Measurements from ENCODE around the gene SAPCD1. TPM values are rescaled to one million over a fixed set of nuclear protein-coding genes. Genes with fewer than 3 reads are reported as not detected.
"Not testable (repeated sequence)": the region's sequence is repeated elsewhere in the genome, so short reads cannot be mapped to it uniquely, and the experiment has no call there.

SAPCD1 gene
- total RNA-seq, 1 experiment from 2014 or later = 1.7 TPM

DNA sequence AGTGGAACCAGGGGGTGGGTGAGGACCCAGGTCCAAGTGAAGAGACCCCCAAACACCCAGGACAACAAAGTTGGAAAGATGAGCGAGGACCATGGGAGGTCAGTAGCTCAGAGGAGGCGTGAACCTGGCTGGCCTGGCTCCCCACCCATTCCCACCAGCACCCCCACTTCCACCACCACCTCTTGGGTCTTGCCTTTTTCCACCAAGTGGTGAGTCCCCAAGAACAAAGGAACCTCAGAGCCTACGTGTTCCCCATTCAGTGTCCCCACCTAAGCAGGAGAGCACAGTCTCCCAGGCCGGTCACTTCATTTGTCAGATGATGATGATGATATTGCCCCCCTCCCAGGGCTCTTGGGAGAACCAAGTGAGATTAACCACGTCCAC, 15.2 kb downstream of the SAPCD1 start:
- DNase-seq (ENCODE audit: low read depth) = no peak

DNA sequence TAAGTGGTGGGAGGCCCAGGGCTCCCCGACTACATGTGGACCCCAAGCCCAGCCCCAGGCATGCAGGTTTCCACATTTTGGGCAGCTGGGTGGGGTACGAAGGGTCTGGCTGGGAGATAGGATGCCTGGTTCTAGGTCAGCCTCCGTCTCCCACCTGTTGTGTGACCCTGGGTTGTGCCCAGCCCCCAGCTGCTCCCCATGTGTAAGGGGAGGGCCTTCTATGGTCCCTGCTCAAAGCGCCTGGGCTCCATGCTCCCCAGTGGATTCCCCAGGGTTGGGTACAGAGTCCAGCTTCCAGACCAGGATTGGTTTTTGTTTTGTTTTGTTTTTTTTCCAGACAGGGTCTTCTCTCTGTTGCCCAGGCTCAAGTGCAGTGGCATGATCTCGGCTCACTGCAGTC, 15.7 kb downstream of the SAPCD1 start:
- no peak for DNase-seq (ENCODE audit: low read depth)

DNA sequence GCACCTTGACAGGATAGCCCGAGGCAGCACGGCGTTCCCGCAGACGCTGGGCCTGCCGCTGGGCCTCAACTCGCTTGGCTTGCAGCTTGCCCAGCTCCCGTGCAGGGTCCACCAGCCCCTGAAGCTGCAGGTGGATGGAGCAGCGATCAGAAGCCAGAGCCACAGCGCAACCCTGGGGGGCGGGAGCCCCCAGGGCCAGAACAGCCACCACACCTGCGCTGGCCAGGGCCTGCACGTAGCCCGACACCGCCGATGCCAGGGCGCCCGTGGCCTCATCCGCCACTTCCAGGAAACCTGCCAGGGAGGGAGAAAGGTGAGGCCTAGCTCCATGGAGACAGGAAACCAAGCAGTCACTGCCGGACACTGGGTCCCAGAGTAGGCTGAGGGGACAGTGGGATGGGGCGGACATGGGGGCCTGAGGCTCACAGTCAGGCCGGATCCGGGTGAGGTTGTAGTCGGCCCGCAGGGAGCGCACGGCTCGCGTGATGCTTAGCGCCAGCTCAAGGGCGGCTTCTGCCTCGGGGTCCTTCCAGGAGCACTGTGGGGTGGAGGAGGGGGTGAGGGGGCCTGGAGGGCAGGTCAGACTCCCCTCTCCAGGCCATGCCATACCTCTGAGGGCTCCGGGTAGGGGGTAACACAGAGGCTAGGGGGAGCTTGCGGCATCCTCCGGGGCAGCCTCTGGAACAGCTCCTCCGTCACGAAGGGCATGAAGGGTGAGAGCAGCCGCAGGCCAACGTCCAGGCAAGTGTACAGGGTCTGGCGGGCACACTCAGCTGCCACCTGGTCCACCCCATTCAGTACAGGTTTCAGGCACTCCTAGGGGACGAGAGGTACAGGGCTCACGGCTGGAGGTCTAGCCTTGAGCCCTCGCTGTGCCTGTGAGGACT, 16.8 kb downstream of the SAPCD1 start:
- no peak for DNase-seq (ENCODE audit: low read depth)

DNA sequence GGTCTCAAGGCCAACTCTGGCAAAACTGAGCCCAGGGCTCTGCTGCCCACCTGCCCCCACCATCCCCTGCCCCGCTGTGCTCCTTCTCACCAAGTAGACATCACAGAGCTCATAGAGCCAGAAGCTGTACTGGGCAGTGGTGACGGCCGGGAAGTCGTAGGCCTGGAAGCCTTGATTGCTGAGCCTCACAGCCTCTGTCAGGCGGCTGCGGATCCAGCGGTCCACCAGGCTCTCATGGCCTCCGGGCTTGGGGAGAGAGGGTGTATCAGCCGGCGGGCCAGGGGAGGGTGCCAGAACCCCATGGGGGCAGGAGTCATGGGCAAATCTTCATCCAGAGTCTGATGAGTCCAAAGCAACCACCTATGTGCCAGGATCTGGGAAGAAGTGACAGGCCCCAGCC, 17.5 kb downstream of the SAPCD1 start:
- no peak for DNase-seq (ENCODE audit: low read depth)

DNA sequence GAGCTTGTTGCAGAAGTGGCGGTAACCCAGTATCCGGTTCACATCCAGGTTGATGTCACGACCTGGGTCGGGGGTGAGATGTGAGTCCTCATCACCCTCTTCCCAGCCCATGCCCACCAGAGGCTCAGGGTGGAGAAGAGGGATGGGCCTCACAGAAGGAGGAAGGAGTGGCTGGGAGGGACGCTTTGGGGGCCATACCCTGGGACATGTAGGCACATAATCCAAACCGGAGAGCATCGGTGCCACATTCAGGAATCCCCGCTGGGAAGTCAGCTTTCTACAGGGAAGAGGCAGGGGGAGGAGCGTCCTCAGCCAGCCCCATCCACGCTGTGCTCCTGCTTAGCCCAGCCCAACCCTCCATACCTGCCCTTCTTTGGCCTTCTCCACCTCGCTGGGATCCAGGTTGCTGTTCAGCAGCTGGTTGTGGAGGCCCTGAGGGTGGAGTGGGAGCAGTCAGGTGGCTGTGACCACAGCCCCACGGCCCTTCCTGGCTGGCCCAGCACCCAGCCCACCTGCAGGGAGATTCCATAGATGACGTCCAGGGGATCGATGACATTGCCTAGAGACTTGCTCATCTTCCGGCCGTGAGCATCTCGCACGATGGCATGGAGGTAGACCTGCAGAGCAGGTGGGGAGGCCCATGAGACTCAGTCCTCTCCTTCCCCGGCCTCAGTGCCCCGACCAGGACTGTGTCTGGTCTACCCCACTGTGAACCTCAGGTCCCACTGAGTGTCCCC, 18.2 kb downstream of the SAPCD1 start:
- no peak for DNase-seq (ENCODE audit: low read depth)

DNA sequence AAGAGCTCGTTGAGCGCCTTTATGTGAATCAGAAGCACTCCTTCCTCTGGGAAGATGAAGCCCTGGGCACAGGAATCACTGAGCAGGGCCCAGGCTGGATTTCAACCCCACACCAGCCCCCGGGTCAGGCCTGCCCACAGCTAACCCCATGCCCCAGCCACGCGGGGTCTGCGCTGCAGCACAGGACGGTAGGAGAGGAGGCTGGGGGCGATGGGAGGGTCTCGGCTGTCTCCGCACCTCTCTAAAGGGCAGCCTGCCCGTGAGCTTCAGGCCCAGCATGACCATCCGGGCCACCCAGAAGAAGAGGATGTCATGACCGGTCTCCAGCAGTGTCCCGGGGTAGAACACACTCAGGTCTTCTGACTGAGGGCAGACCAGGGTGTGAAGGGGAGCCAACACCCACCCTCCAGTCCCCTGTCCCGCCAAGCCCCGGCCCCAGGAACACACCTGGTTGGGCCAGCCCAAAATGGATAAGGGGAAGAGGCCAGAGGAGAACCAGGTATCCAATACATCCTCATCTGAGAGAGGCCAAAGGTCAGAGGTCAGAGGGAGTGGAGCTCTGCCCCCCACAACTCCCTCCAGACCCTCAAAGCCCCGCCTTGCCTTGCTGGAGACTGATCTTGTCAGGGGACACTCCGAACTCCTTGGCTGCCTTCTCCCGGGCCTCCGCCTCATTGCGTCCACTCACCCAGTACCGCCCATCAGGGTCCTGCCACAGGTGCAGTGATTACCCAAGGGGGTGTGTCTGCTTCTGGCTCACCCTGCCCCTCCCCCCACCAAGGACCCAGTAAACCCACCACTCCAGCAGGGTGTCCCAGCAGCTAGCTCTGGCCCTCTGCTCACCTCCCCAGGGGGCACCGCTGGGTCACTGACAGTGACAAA, 19.0 kb downstream of the SAPCD1 start:
- DNase-seq (ENCODE audit: low read depth) = no peak

DNA sequence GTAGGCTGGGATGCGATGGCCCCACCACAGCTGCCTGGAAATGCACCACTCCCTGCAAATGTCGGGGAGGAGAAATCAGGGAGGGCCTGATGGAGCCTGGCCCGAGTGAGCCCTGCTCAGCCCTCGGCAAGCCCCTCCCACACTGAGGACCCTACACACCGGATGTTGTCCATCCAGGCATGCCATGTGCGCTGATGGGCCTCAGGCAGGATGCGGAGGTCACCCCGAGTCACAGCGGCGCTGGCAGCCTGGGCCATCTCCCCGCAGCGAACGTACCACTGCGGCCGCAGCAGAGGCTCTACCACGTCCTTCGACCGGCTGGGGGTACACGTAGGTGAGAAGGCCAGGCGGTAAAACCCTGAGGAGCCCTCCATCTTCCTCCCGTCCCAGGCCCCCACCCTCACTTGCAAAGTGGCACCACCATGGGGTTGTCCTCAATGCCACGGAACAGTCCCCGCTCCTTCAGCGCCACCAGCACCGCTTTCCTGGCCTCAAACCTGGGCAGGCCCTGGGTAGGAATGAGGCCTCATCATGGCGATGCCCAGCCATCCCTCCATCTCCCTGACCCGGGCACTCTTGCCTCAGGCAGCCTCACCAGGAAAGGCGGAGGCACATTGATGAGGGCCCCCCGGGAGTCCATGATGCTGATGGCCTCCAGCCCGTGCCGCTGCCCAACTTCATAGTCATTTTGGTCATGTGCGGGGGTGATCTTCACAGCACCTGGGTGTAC, 19.8 kb downstream of the SAPCD1 start:
- no peak for DNase-seq (ENCODE audit: low read depth)

DNA sequence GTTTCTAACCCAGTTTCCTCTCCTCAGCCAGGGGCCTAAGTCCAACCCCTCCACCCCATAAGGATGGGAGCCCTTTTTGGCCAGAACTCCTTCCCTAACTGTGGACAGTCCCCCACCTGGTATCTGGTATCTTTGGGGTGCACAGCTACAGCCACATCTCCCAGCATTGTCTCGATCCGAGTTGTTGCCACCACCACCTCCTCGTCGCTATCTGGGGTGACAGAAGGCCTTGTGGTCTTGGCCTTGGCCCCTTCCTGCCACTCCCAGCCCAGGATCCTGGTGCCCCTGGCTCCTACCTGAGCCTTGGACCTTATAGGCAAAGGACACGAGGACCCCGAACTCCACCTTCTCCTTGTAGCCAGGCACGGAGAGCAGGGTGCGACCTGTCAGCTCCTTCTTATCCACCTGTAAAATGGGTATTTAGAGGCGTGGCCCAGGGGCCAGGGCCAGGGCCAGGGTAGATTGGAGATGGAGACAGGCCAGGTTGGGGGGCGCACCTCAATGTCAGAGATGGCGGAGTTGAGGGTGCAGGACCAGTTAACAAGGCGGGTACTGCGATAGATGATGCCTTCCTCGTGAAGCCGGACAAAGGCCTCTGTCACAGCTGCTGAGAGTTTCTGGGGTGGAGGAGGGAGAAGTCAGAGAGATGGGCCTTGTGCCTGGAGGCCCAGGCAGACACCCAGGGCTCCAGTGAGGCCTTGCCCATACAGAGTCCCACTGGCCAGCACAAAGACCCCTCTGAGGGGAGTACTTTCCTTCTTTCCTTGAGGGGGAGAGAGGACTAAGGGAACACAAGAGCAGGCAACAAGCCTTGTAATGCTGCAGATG, 21.9 kb downstream of the SAPCD1 start:
- no peak for DNase-seq (ENCODE audit: low read depth)

DNA sequence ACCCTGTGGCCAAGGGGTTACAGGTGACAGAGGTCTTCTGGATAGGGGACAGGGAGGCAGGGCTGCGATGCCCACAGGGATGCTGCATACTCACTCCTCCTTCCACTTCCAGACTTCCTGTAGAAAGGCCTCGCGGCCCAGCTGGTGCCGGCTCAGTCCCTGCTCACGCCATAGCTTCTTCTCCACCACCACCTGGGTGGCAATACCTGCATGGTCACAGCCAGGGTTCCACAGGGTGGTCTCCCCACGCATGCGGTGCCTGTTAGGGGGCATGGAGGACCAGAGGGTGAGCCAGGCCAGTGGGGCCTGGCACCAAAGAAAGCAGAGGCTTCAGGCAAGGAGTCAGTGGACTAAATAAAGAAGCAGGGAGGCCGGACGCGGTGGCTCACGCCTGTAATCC, 23.0 kb downstream of the SAPCD1 start:
- DNase-seq (ENCODE audit: low read depth) = no peak

DNA sequence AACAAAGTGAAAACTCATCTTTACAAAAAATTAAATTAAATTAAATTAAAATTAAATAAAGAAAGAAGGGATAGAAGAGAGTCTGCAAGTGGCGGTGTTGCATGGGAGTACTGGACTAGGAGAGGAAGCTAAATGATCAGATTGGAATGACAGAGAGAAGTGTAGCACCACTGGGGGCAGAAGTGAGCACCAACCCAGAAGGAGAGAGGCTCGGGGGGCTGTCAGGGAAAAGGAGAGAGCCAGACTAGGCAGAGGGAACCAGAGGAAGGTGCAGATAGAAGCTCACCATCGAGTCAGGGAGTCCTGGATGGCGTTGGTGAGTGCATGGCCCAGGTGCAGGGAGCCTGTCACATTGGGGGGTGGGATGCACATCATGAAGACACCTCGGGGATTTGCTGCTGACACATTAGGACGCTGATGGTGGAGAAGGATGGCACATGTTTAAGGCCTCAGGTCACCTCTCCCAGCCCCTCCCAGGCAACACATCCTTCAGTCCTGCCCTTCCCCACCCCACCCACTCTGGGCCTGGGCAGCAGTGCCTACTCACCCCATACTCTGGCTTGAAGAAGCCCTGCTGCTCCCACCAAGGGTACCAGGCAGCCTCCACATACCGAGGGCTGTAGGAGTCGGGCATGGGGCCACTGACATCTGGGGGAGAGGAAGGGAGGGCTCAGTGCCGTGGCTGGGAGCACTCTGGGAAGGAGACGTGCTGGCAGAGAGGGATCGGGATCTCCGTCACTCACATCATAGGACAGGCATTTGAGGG, 29.1 kb downstream of the SAPCD1 start:
- peak; percentile 45 for DNase-seq (ENCODE audit: low read depth)

DNA sequence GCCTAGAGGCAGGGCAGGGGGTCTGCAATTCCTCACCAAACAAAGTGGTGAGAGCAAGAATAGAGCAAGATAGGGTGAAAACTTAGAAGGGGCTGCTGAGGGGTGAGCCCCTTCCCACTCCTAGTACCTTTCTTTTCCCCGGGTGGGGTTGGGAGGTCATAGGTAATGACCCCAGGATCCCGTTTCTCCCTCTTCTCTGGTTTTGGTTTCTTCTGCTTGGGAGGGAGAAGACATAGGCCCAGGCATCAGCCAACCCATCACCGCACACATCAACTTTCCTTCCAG, 29.6 kb downstream of the SAPCD1 start:
- DNase-seq (ENCODE audit: low read depth) = no peak

DNA sequence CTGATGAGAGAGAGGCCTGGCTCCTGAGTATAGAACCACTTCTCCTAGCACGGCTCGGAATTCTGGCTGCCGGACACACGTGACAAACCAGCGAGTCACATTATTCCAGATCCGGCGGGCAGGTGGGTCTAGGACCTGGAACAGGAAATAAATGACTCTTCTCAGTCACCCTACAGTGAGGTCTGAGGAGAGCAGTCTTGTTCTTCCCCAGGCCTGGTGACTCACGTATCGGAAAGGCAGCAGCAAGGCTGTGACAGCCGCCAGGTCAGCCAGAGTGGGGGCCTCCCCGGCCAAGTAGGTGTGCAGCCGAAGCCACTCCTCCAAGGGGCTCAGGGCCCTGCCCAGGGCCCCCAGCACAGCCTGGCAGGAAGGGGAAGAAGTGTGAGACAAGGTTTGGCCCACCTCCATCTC, 30.3 kb downstream of the SAPCD1 start:
- peak; percentile 96 for DNase-seq (ENCODE audit: low read depth)

DNA sequence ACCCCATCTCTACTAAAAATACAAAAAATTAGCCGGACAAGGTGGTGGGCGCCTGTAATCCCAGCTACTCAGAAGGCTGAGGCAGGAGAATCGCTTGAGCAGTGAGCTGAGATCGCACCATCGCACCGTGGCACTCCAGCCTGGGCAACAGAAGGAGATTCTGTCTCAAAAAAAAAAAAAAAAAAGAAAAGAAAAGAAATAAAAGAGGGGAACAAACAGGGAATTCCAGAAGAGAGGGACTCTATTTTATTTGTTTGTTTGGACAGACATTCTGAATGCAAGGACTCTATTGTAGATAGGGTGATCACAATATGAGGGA, 31.4 kb downstream of the SAPCD1 start:
- DNase-seq (ENCODE audit: low read depth) = not testable (repeated sequence)

DNA sequence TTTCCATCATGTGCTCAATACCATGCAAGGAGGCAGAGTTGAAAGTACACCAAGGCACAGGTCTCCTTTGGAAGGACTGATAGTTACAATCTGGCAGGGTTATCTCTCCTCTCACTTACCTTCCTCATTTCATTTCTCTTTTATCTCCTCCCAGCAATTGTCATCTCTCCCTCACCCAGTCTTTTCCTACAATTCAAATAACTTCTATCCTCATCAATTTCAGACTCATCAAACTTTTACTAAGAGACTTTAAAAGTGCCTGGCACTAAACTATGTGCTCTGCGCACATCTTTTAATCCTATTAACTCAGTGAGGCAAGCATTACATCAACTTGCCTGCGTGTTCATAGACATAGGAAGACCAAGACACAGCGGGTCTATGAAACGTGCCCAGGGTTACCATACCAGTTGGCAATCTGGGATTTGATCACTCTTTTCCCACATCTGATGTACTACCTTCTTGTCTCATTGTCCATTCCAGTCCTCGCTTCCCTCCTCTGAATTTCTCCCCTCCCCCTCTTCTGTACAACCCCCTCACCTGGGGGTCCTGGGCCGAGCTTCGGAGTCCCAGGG, 31.9 kb downstream of the SAPCD1 start:
- DNase-seq (ENCODE audit: low read depth) = peak; percentile 48

DNA sequence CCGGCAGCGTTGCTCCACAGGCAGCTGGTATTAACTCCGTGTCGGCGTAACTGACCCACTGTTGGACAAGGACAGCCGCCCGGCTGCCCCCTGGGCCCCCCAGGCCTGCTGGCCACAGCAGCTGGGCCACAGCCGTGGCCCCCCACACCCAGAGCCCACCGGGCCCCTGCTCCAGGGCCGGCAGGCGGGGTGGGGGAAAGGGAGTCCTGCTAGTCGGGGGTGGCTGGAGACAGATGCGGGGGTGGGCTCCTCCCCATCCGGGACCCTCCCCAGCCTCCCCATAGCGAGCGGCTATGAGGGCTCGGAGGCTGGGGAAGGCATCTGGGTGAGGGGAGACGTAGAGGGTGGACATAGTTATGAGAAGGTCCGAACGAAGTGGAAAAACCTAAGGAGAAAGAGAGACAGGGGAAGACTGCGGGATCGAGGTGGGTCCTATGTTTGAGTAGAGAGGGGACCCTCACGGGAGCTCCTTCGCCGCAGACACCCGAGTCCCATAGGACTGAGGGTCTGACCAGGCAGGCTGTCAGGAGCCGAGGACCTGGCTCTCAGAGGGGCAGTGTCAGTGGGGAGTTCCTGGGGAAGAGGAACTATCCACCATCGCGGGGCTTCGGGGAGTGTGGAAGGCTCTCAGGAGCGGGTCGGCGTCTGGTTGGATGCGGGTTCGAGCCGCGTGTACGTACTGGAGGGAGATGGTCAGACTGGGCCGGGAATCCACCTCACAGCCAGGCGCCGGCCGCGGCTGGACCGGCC, 32.6 kb downstream of the SAPCD1 start:
- DNase-seq (ENCODE audit: low read depth) = peak; percentile 69

DNA sequence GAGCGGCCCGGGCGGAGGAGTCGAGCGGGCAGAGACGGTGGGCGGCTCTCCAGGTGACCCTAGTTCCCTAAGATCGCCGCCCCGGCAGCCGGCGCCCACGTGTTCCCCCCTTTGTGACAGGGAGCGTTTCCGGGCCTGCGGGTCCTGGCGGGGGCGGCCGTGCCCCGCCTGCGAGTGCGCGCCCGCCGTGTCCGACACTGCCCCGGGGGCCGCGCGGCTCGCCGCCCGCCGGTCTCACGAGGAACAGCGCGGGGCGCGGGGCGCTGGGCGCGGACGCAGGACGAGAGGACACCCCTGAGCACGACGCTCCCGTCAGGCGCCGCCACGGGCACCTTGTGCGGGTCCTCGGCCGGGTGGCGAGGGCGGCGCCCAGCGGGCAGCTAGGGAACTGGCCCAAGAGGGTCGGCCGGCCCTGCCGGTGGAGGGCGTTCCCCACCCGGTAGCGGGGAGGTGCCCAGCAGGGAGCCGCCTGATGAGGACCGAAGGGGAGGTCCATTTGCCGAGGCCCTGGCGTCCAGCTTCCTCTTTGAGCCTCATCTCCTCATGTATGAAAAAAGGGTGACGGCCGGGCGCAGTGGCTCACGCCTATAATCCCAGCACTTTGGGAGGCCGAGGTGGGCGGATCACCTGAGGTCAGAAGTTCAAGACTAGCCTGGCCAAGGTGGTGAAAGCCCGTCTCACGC, 33.3 kb downstream of the SAPCD1 start, which contains the start of gene VARS1:
Gene VARS1 (minus strand): TSS at position 137 of the 683 bp plus-strand sequence. CDS start 535 bp downstream, outside the sequence.
- DNase-seq (ENCODE audit: low read depth) = peak; percentile 92

DNA sequence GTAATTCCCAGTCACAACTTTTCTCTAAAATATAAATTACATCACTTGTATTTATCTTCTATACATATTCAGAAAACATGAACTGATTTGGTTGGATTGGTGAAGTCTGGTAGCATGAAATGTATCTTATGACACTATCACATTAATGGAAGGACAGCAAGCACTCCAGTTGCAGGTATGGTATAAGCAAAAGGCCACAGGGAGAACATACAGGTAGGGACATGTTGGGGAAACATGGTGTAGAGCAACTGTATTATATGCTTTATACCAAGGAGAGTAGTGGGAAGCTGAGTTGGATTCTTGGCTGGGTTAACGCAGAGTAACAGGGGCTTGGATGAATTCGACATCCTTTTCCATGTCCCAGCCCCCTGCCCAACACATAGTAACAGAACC, 34.5 kb downstream of the SAPCD1 start:
- no peak for DNase-seq (ENCODE audit: low read depth)

DNA sequence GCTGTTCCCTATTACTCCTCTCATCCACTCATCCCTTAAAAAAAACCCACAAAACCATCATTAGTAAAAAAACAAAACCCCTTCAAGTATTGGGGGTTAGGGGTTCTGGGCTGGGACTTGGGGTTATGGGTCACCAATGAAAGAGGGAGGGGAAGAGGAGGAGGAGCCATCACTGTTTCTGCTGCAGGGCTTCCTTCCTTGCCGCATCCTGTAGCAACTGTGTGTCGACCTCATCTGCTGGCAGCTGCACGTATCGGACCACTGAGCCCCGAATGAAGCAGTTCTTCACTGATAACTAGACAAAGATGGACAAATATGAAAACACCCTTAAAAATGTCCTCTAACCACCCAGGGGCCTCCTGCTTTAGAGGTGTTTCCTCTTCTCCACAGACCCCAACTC, 35.1 kb downstream of the SAPCD1 start:
- DNase-seq (ENCODE audit: low read depth) = no peak
